Peyer's patch (tissue), 4 donors: Measurements from ENCODE around the gene USH2A.

Source experiments
- POLR2A ChIP-seq, 2 donors: fragments of 450-650 bp; IDR thresholded peaks; one replicate each; pipeline ENCODE4 v1.5.1; 2017; ENCODE audit warnings: antibody characterized with exemption in 2 of 2, mild to moderate bottlenecking in 2 of 2, moderate library complexity in 2 of 2
- TF ChIP-seq, protein P1 (sequence below), 6 experiments: fragments of 450-650 bp in 4 of 6; fragments of 200-600 bp in 2 of 6; sonication (generic) in 1 of 6; IDR thresholded peaks; one replicate each; pipeline ENCODE4 v1.5.1; 2017 to 2019; ENCODE audit warnings: antibody characterized with exemption in 6 of 6, mild to moderate bottlenecking in 3 of 6, moderate library complexity in 1 of 6

DNA sequence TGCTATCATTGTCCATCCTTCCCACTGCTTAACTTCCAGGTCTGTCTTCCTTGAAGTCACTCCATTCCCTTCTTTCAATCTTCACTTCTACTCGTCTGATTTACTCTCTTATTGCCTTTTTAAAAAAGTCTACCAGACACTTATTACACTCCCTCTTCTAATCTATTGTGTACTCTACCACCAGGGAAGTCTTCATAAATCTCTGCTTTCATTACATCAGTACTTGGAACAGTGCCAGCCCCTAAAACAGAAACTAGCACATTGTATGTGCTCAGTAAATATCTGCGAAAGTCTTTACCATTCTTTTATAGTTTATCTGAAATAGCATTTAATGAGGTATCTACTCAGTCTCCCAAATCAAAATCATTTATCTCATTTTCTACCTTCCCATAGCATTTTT is 236.4 kb downstream of the USH2A start:
- TF ChIP-seq, protein P1, sequence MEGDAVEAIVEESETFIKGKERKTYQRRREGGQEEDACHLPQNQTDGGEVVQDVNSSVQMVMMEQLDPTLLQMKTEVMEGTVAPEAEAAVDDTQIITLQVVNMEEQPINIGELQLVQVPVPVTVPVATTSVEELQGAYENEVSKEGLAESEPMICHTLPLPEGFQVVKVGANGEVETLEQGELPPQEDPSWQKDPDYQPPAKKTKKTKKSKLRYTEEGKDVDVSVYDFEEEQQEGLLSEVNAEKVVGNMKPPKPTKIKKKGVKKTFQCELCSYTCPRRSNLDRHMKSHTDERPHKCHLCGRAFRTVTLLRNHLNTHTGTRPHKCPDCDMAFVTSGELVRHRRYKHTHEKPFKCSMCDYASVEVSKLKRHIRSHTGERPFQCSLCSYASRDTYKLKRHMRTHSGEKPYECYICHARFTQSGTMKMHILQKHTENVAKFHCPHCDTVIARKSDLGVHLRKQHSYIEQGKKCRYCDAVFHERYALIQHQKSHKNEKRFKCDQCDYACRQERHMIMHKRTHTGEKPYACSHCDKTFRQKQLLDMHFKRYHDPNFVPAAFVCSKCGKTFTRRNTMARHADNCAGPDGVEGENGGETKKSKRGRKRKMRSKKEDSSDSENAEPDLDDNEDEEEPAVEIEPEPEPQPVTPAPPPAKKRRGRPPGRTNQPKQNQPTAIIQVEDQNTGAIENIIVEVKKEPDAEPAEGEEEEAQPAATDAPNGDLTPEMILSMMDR (IDR thresholded peaks at IDR 0.05): no peak
- no peak for TF ChIP-seq POLR2A (IDR thresholded peaks at IDR 0.05)
